ENCODE results near the gene SENP2.

DNA sequence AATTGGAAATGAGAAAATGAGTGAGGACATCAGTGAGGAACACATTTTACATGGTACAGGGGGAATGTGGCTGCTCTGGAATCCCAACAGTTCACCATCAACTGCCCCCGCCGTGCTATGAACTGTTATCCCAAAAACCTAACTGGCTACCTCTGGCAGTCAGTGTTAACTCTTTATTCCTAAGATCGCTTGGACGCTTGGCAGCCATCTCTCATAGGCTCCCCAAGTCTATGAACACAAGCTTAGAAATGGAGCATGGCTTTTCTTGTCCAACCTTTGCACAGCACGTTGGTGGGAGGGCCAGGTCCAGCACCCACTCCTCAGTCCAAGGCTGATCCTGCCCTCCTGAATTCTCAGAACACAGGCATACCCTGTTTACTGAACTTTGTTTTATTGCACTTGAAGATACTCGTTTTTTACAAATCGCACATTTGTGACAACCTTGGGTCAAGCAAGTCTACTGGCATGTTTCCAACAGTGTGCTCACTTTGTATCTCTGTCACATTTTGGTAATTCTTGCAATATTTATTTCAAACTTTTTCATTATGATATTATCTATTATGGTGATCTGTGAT is 53.6 kb downstream of the SENP2 start:
- TF ChIP-seq, protein P1, sequence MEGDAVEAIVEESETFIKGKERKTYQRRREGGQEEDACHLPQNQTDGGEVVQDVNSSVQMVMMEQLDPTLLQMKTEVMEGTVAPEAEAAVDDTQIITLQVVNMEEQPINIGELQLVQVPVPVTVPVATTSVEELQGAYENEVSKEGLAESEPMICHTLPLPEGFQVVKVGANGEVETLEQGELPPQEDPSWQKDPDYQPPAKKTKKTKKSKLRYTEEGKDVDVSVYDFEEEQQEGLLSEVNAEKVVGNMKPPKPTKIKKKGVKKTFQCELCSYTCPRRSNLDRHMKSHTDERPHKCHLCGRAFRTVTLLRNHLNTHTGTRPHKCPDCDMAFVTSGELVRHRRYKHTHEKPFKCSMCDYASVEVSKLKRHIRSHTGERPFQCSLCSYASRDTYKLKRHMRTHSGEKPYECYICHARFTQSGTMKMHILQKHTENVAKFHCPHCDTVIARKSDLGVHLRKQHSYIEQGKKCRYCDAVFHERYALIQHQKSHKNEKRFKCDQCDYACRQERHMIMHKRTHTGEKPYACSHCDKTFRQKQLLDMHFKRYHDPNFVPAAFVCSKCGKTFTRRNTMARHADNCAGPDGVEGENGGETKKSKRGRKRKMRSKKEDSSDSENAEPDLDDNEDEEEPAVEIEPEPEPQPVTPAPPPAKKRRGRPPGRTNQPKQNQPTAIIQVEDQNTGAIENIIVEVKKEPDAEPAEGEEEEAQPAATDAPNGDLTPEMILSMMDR (IDR thresholded peaks at IDR 0.05; ENCODE audit: insufficient read depth, low read length) = no peak
- TF ChIP-seq POLR2AphosphoS5 (IDR thresholded peaks at IDR 0.05; ENCODE audit: low read depth) = no peak
